ENCODE data around the gene ARHGEF17. TPM values are rescaled to one million over a fixed set of nuclear protein-coding genes. Genes with fewer than 3 reads are reported as not detected.

The ARHGEF17 gene
- total RNA-seq, 4 donors from 2014 or later = 3.2 to 33.8 (median 17.4) TPM

DNA sequence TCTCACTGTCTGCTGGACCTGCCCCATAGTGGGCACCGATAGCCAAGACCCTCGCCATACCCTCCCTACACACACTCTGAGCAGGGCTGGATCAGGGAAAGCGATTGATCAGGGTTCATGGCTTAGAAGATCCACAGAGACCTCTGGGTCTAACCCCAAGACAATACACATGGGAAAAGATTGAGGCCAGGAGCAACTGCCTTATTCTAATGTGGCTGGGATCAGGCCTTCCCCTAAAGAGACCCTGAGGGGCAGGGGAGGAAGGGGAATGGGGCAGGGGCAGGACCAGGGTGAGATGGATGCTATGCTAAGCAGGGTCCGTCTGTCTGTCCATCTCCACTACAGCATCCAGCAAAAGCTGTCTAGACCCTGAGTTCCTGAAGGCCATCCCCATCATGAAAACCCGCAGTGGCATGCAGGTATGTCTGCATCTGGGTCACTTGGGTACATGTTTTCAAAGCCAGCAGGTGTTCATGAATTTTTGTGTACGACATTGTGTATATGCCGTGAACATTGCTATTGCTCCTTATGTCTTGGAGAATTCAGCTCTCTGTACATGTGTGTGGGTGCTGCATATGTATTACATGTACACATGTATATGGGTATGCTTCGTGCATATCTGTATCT is 52.8 kb downstream of the ARHGEF17 start:
- H3K4me1 ChIP-seq = no peaks in the 10 kb centered on the region
- H3K9me3 ChIP-seq = no peaks in the 10 kb centered on the region
- no peak overlapping the region for H3K27ac ChIP-seq
- TF ChIP-seq, protein P1, sequence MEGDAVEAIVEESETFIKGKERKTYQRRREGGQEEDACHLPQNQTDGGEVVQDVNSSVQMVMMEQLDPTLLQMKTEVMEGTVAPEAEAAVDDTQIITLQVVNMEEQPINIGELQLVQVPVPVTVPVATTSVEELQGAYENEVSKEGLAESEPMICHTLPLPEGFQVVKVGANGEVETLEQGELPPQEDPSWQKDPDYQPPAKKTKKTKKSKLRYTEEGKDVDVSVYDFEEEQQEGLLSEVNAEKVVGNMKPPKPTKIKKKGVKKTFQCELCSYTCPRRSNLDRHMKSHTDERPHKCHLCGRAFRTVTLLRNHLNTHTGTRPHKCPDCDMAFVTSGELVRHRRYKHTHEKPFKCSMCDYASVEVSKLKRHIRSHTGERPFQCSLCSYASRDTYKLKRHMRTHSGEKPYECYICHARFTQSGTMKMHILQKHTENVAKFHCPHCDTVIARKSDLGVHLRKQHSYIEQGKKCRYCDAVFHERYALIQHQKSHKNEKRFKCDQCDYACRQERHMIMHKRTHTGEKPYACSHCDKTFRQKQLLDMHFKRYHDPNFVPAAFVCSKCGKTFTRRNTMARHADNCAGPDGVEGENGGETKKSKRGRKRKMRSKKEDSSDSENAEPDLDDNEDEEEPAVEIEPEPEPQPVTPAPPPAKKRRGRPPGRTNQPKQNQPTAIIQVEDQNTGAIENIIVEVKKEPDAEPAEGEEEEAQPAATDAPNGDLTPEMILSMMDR (IDR thresholded peaks at IDR 0.05) = no peak
- no peak for TF ChIP-seq POLR2A (IDR thresholded peaks at IDR 0.05)
- H3K4me3 ChIP-seq = no peak overlapping the region
- no peaks in the 10 kb centered on the region for H3K27me3 ChIP-seq
- no peak for DNase-seq
- H3K36me3 ChIP-seq = peaks cover 0 to 47% (median 0%) of the 10 kb centered on the region in 3 donors

DNA sequence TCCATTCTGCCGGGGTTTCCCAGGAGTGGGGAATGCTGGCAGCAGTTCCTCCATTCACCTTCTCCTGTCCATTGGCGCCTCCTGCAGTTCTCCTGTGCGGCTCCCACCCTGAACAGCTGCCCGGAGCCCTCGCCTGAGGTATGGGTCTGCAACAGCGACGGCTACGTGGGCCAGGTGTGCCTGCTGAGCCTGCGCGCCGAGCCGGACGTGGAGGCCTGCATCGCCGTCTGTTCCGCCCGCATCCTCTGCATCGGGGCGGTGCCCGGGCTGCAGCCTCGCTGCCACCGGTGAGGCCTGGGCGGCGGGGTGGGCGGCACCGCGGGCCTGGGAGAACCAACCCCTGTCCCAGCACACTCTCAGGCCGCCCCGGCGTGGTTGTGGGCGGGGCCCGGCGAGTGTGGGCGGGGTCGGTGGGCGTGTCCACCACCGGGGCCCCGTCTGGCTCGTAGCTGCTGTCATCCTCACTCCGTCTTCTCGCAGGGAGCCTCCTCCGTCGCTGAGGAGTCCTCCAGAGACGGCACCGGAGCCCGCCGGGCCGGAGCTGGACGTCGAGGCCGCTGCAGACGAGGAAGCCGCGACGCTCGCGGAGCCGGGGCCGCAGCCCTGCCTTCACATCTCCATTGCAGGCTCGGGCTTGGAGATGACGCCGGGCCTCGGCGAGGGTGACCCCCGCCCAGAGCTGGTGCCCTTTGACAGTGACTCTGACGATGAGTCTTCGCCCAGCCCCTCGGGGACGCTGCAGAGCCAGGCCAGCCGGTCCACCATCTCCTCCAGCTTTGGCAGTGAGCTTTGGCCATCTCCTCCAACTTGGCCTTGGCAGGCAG is 54.1 kb downstream of the ARHGEF17 start:
- no peak for DNase-seq
- Histone ChIP-seq H3K4me3 (no peak overlapping the region), H3K27ac (no peak overlapping the region), H3K4me1 (peaks cover 0 to 9% (median 2%) of the 10 kb centered on the region in 4 donors), H3K27me3 (no peaks in the 10 kb centered on the region), H3K36me3 (peaks cover 0 to 47% (median 0%) of the 10 kb centered on the region in 3 donors), H3K9me3 (no peaks in the 10 kb centered on the region)
- TF ChIP-seq POLR2A (IDR thresholded peaks at IDR 0.05) = no peak

DNA sequence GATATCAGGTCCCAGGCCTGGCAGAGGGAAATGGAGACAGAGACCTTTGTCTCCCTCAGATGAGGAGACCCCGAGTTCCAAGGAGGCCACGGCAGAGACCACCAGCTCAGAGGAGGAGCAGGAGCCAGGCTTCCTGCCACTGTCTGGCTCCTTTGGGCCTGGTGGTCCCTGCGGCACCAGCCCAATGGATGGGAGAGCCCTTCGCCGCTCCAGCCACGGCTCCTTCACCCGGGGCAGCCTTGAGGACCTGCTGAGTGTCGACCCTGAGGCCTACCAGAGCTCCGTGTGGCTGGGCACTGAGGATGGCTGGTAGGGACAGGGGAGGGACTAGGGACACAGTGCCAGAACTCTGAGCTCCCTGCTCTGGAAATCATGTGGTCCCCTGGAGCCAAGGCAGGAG is 55.1 kb downstream of the ARHGEF17 start:
- Histone ChIP-seq H3K4me1 (peaks cover 0 to 12% (median 5%) of the 10 kb centered on the region in 4 donors), H3K4me3 (no peak overlapping the region), H3K27ac (no peak overlapping the region), H3K27me3 (no peaks in the 10 kb centered on the region), H3K36me3 (peaks cover 0 to 41% (median 0%) of the 10 kb centered on the region in 3 donors), H3K9me3 (no peaks in the 10 kb centered on the region)
- no peak for DNase-seq
- TF ChIP-seq, protein P1 (IDR thresholded peaks at IDR 0.05) = no peak
- TF ChIP-seq POLR2A (IDR thresholded peaks at IDR 0.05) = no peak

DNA sequence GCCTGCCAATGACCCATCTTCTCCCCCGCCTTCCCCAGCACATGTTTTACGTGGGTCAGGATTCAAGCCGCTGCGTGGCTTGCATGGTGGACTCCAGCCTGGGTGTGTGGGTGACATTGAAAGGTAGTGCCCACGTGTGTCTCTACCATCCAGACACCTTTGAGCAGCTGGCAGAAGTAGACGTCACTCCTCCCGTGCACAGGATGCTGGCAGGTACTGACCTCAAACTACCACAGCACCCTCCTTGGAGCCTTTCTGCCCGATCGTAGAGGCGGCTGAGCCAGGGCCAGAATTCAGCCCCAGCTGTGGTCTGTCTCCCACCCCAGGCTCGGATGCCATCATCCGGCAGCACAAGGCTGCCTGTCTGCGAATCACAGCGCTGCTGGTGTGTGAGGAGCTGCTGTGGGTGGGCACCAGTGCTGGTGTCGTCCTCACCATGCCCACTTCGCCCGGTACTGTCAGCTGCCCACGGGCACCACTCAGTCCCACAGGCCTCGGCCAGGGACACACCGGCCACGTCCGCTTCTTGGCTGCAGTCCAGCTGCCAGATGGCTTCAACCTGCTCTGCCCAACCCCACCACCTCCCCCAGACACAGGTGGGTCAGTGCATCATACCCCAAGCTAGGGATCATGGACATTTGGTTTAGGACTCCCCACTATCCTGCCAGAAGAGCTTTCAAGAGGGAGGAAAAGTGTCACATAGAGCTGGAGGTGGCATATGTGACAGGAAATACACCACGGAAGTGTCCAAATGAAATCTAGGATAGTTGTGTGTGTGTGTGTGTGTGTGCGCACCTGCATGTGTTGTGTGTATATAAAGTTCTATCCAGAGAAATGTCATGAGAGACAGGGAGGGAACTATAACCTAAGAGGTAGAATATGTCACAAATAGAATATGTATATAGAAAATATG is 57.5 kb downstream of the ARHGEF17 start:
- DNase-seq = no peak
- no peak for TF ChIP-seq POLR2A (IDR thresholded peaks at IDR 0.05)
- TF ChIP-seq, protein P1 (IDR thresholded peaks at IDR 0.05) = no peak
- peak overlapping the region in 2 of 4 donors; percentile 40 to 66 for H3K27ac ChIP-seq
- no peaks in the 10 kb centered on the region for H3K27me3 ChIP-seq
- peaks cover 0 to 30% (median 0%) of the 10 kb centered on the region in 3 donors for H3K36me3 ChIP-seq
- H3K9me3 ChIP-seq = no peaks in the 10 kb centered on the region
- no peak overlapping the region for H3K4me3 ChIP-seq
- peaks cover 0 to 12% (median 5%) of the 10 kb centered on the region in 4 donors for H3K4me1 ChIP-seq

DNA sequence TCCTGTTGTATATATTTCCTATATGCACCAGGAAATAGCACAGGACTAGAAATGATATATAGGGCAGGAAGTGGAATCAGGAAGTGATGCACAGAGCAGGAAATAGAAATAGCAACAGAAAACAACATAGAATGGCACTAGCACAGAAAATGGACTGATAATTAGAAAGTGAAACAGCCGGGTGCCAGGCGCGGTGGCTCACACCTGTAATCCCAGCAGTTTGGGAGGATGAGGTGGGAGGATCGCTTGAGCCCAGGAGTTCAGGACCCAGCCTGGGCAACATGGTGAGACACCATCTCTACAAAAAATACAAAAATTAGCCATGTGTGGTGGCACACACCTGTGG is 58.2 kb downstream of the ARHGEF17 start:
- Histone ChIP-seq H3K27me3 (no peaks in the 10 kb centered on the region), H3K4me1 (peaks cover 0 to 12% (median 5%) of the 10 kb centered on the region in 4 donors), H3K27ac (peak overlapping the region in 2 of 4 donors; percentile 40 to 66), H3K36me3 (peaks cover 0 to 24% (median 0%) of the 10 kb centered on the region in 3 donors), H3K9me3 (no peaks in the 10 kb centered on the region), H3K4me3 (no peak overlapping the region)
- TF ChIP-seq, protein P1 (IDR thresholded peaks at IDR 0.05) = no peak
- TF ChIP-seq POLR2A (IDR thresholded peaks at IDR 0.05) = no peak
- no peak for DNase-seq

Measured in Peyer's patch (tissue), 4 donors.